GM23248 (cell line): ENCODE data around the gene MAGEA2B. TPM values are rescaled to one million over a fixed set of nuclear protein-coding genes. Genes with fewer than 3 reads are reported as not detected.
"Not testable (repeated sequence)": the region's sequence is repeated elsewhere in the genome, so short reads cannot be mapped to it uniquely, and the experiment has no call there.

ENCODE experiments used
- DNase-seq: peaks from one replicate; pipeline ENCODE4 v3.0.0-alpha.2; 2015
- H2AFZ ChIP-seq: fragments of 200-600 bp; sonication (generic); 2 replicates; pipeline ENCODE4 v1.6.1; 2016; ENCODE audit warnings: antibody characterized with exemption
- H3F3A ChIP-seq: fragments of 200-600 bp; sonication (generic); 2 replicates; pipeline ENCODE4 v1.6.1; 2016; ENCODE audit warnings: mild to moderate bottlenecking, antibody characterized with exemption, mixed run types; ENCODE audit not compliant: insufficient read depth
- H3K27ac ChIP-seq: fragments of 200-600 bp; sonication (generic); 2 replicates; pipeline ENCODE4 v1.5.1; 2016; ENCODE audit warnings: mild to moderate bottlenecking
- H3K27me3 ChIP-seq: fragments of 200-600 bp; sonication (generic); replicated peaks from 2 replicates; pipeline ENCODE4 v1.6.1; 2016; ENCODE audit warnings: mild to moderate bottlenecking; ENCODE audit not compliant: insufficient read depth
- H3K36me3 ChIP-seq: fragments of 200-600 bp; sonication (generic); 2 replicates; pipeline ENCODE4 v1.6.1; 2016; ENCODE audit warnings: low read depth, mild to moderate bottlenecking
- H3K4me1 ChIP-seq: fragments of 200-600 bp; sonication (generic); 2 replicates; pipeline ENCODE4 v1.6.1; 2016; ENCODE audit warnings: mild to moderate bottlenecking; ENCODE audit not compliant: insufficient read depth
- H3K4me2 ChIP-seq: fragments of 200-600 bp; sonication (generic); one replicate; pipeline ENCODE4 v1.6.1; 2016; ENCODE audit warnings: mild to moderate bottlenecking; ENCODE audit not compliant: unreplicated experiment
- H3K4me3 ChIP-seq: fragments of 200-600 bp; sonication (generic); 2 replicates; pipeline ENCODE4 v1.5.1; 2016; ENCODE audit warnings: mild to moderate bottlenecking
- H3K79me2 ChIP-seq: fragments of 200-600 bp; sonication (generic); 2 replicates; pipeline ENCODE4 v1.6.1; 2016; ENCODE audit warnings: mild to moderate bottlenecking; ENCODE audit not compliant: insufficient read depth
- H3K9ac ChIP-seq: fragments of 200-600 bp; sonication (generic); 2 replicates; pipeline ENCODE4 v1.6.1; 2016; ENCODE audit warnings: mild to moderate bottlenecking
- H3K9me2 ChIP-seq: fragments of 200-600 bp; sonication (generic); 2 replicates; pipeline ENCODE4 v1.6.1; 2016; ENCODE audit warnings: mixed run types, mild to moderate bottlenecking, moderate library complexity; ENCODE audit not compliant: insufficient read depth
- H3K9me3 ChIP-seq: fragments of 200-600 bp; sonication (generic); one replicate; pipeline ENCODE4 v1.6.1; 2017; ENCODE audit warnings: low read depth
- H4K20me1 ChIP-seq: fragments of 200-600 bp; sonication (generic); 2 replicates; pipeline ENCODE4 v1.6.0; 2016; ENCODE audit not compliant: insufficient read depth
- EZH2 ChIP-seq: fragments of 200-600 bp; sonication (generic); IDR thresholded peaks from 2 replicates; pipeline ENCODE4 v1.6.1; 2018; ENCODE audit warnings: antibody characterized with exemption, mild to moderate bottlenecking; ENCODE audit not compliant: insufficient read depth, poor library complexity, severe bottlenecking
- EZH2phosphoT487 ChIP-seq: fragments of 200-600 bp; sonication (generic); IDR thresholded peaks from 2 replicates; pipeline ENCODE4 v1.6.1; 2018; ENCODE audit warnings: antibody characterized with exemption, moderate library complexity, mild to moderate bottlenecking, low read depth; ENCODE audit not compliant: insufficient read depth
- WGBS, 2 experiments: methylation state at CpG; one replicate each; pipeline ENCODE4 v1.1.6; 2015 to 2017; ENCODE audit warnings: low lambda C conversion rate in 2 of 2, low coverage in 1 of 2; ENCODE audit errors: missing lambda C conversion rate in 2 of 2; 5-methylcytosine and 5-hydroxymethylcytosine counted together
- in situ Hi-C: fragments of 300-500 bp; cut with MboI; formaldehyde crosslinking; loops from 2 replicates; pipeline ENCODE4 v1.15.0; 2020
- polyA plus RNA-seq: library from polyadenylated mRNA; unstranded; fragments of >200 nt; fragmentation: Nextera tagmentation; extraction: Ambion mirVana; gene quantifications from 2 replicates; pipeline ENCODE4 v1.2.1, GENCODE V29; 2016
- total RNA-seq: library from RNA; depleted of rRNA; stranded (reverse); fragments of >200 nt; shearing (Covaris generic); gene quantifications from 2 replicates; pipeline ENCODE4 v1.2.3, GENCODE V29; 2014

The MAGEA2B gene
- total and polyA plus RNA-seq, 2 experiments from 2014 or later: not detected

GRCh38 chrX:152735101-152735500 is 20.7 kb downstream of the MAGEA2B start:
- no peak overlapping the region for H3K27ac ChIP-seq
- no peak overlapping the region for H3K4me2 ChIP-seq
- no peak overlapping the region for H2AFZ ChIP-seq
- DNase-seq: no peak
- no peaks in the 10 kb centered on the region for H3K9me3 ChIP-seq
- H3K4me1 ChIP-seq: no peaks in the 10 kb centered on the region
- no peaks in the 10 kb centered on the region for H3K36me3 ChIP-seq
- H3K79me2 ChIP-seq: no peaks in the 10 kb centered on the region
- H3K9ac ChIP-seq: no peak overlapping the region
- no peaks in the 10 kb centered on the region for H3K27me3 ChIP-seq
- no peaks in the 10 kb centered on the region for H3F3A ChIP-seq
- no peaks in the 10 kb centered on the region for H3K9me2 ChIP-seq
- no peak overlapping the region for H3K4me3 ChIP-seq
- TF ChIP-seq EZH2 (no peak), EZH2phosphoT487 (no peak)
- in situ Hi-C loops: no loop called here
- WGBS, 2 experiments: 9 to 21% methylated on average over 2 of the region's 2 CpGs
- no peaks in the 10 kb centered on the region for H4K20me1 ChIP-seq

GRCh38 chrX:152735860-152736511 is 21.6 kb downstream of the MAGEA2B start:
- in situ Hi-C loops: no loop called here

GRCh38 chrX:152736528-152736927 is 22.1 kb downstream of the MAGEA2B start:
- H4K20me1 ChIP-seq, H3K4me3 ChIP-seq, H3K4me1 ChIP-seq, H3K9me3 ChIP-seq, DNase-seq, H3K79me2 ChIP-seq, H3K36me3 ChIP-seq, in situ Hi-C loops, H2AFZ ChIP-seq, H3K4me2 ChIP-seq, H3F3A ChIP-seq, H3K27ac ChIP-seq, H3K9me2 ChIP-seq, H3K9ac ChIP-seq, H3K27me3 ChIP-seq: not testable (repeated sequence)
- 36 to 42% methylated on average over 5 to 12 of the region's 12 CpGs for WGBS, 2 experiments

More at GRCh38 chrX:152735860-152736511, 21.6 kb downstream of the MAGEA2B start:
- H3K9ac ChIP-seq: no peak overlapping the region
- H3K4me2 ChIP-seq: no peak overlapping the region
- H2AFZ ChIP-seq: no peak overlapping the region
- no peak overlapping the region for H3K4me3 ChIP-seq
- no peaks in the 10 kb centered on the region for H3K79me2 ChIP-seq
- H3K27ac ChIP-seq: no peak overlapping the region
- no peaks in the 10 kb centered on the region for H3K4me1 ChIP-seq
- no peaks in the 10 kb centered on the region for H3K9me3 ChIP-seq
- H3K9me2 ChIP-seq: no peaks in the 10 kb centered on the region
- WGBS, 2 experiments: 23 to 45% methylated on average over 7 to 9 of the region's 12 CpGs
- DNase-seq: no peak
- H3K27me3 ChIP-seq: no peaks in the 10 kb centered on the region
- no peaks in the 10 kb centered on the region for H4K20me1 ChIP-seq
- H3F3A ChIP-seq: no peaks in the 10 kb centered on the region
- no peaks in the 10 kb centered on the region for H3K36me3 ChIP-seq
- TF ChIP-seq EZH2 (no peak), EZH2phosphoT487 (no peak)

- Histone ChIP-seq H3K9me2 (no peaks in the 10 kb centered on the region), H3K4me2 (no peak overlapping the region), H3K4me1 (no peaks in the 10 kb centered on the region), H4K20me1 (no peaks in the 10 kb centered on the region), H3K4me3 (no peak overlapping the region), H3K9ac (no peak overlapping the region), H3K9me3 (no peaks in the 10 kb centered on the region), H3F3A (no peaks in the 10 kb centered on the region), H3K27ac (no peak overlapping the region), H3K79me2 (no peaks in the 10 kb centered on the region), H3K27me3 (no peaks in the 10 kb centered on the region), H3K36me3 (no peaks in the 10 kb centered on the region), H2AFZ (no peak overlapping the region)
- 18 to 36% methylated on average over 4 to 5 of the region's 5 CpGs for WGBS, 2 experiments
- in situ Hi-C loops: no loop called here
- DNase-seq: no peak
- no peak for TF ChIP-seq EZH2
These were observed 24.1 kb downstream of the MAGEA2B start for GRCh38 chrX:152738560-152738959.

GRCh38 chrX:152753686-152754650 is 39.5 kb downstream of the MAGEA2B start, which contains the start of gene MAGEA2:
TSS of gene MAGEA2 (minus strand) at chrX:152753842. CDS start at chrX:152751363, 2,479 bp downstream.
- no CpG with 5 or more reads among the region's 35 CpGs for WGBS, 2 experiments
- not testable (repeated sequence) for H3K4me2 ChIP-seq

GRCh38 chrX:152754871-152755270 is 40.4 kb downstream of the MAGEA2B start:
- in situ Hi-C loops, H3K4me2 ChIP-seq, H3K4me1 ChIP-seq, H3K79me2 ChIP-seq, H4K20me1 ChIP-seq, H3K4me3 ChIP-seq, H3K9ac ChIP-seq, H3K9me3 ChIP-seq, H3K27ac ChIP-seq, H3K36me3 ChIP-seq, H3K9me2 ChIP-seq, DNase-seq, H2AFZ ChIP-seq, H3F3A ChIP-seq, H3K27me3 ChIP-seq: not testable (repeated sequence)
- WGBS, 2 experiments: no CpG with 5 or more reads among the region's 5 CpGs

More at GRCh38 chrX:152753686-152754650, 39.5 kb downstream of the MAGEA2B start, which contains the start of gene MAGEA2:
- H4K20me1 ChIP-seq, DNase-seq, H3K9me2 ChIP-seq, H3K79me2 ChIP-seq, H3K27me3 ChIP-seq, H3K4me1 ChIP-seq, H3K9ac ChIP-seq, H3K36me3 ChIP-seq, H3K4me3 ChIP-seq, in situ Hi-C loops, H3K9me3 ChIP-seq, H3F3A ChIP-seq, H2AFZ ChIP-seq, H3K27ac ChIP-seq: not testable (repeated sequence)
